NCI-H2171 treated with DMSO at 0.1 percent for 48 hours (cell line): ENCODE data around the gene AGFG1.
A peak's percentile ranks its signal among the peaks of the same experiment; 100 is the strongest.

Experiments
- DNase-seq: peaks from one replicate; lab custom pipeline; 2025; lab: John Stamatoyannopoulos, UW

The AGFG1 gene

GRCh38 chr2:227471924-227472264, at the start of gene AGFG1:
AGFG1 (plus strand) TSS chr2:227472156; CDS start chr2:227472422, 266 bp downstream.
- DNase-seq: peak; percentile 54

- DNase-seq: no peak
Measured at GRCh38 chr2:227423656-227424499, 48.1 kb upstream of the AGFG1 start.

GRCh38 chr2:227428731-227429285, 43.1 kb upstream of the AGFG1 start:
- DNase-seq: no peak

GRCh38 chr2:227430639-227431038, 41.3 kb upstream of the AGFG1 start:
- DNase-seq: no peak

GRCh38 chr2:227433171-227433570, 38.8 kb upstream of the AGFG1 start:
- no peak for DNase-seq

- DNase-seq: no peak
Measured at GRCh38 chr2:227436436-227437174, 35.4 kb upstream of the AGFG1 start.

GRCh38 chr2:227439214-227439613, 32.7 kb upstream of the AGFG1 start:
- DNase-seq: no peak

- DNase-seq: no peak
Measured at GRCh38 chr2:227442639-227443038, 29.3 kb upstream of the AGFG1 start.

- DNase-seq: no peak
Measured at GRCh38 chr2:227443889-227444568, 27.9 kb upstream of the AGFG1 start.

- DNase-seq: no peak
Measured at GRCh38 chr2:227447606-227448005, 24.4 kb upstream of the AGFG1 start.

- DNase-seq: no peak
Measured at GRCh38 chr2:227450311-227450841, 21.6 kb upstream of the AGFG1 start.

GRCh38 chr2:227450926-227451654, 20.9 kb upstream of the AGFG1 start:
- DNase-seq: no peak

GRCh38 chr2:227451655-227451992, 20.3 kb upstream of the AGFG1 start:
- DNase-seq: no peak

- no peak for DNase-seq
Measured at GRCh38 chr2:227453810-227454209, 18.1 kb upstream of the AGFG1 start.

GRCh38 chr2:227454323-227454860, 17.6 kb upstream of the AGFG1 start:
- DNase-seq: no peak

- no peak for DNase-seq
Measured at GRCh38 chr2:227455200-227455599, 16.8 kb upstream of the AGFG1 start.

GRCh38 chr2:227456102-227456501, 15.9 kb upstream of the AGFG1 start:
- no peak for DNase-seq

- no peak for DNase-seq
Measured at GRCh38 chr2:227456772-227457171, 15.2 kb upstream of the AGFG1 start.

- no peak for DNase-seq
Measured at GRCh38 chr2:227460070-227460485, 11.9 kb upstream of the AGFG1 start.

- no peak for DNase-seq
Measured at GRCh38 chr2:227460833-227461232, 11.1 kb upstream of the AGFG1 start.

- DNase-seq: no peak
Measured at GRCh38 chr2:227461811-227462461, 10.0 kb upstream of the AGFG1 start.
